ENCODE measurements around the gene NSDHL.
"Not testable (repeated sequence)": the region's sequence is repeated elsewhere in the genome, so short reads cannot be mapped to it uniquely, and the experiment has no call there.

NSDHL gene

DNA sequence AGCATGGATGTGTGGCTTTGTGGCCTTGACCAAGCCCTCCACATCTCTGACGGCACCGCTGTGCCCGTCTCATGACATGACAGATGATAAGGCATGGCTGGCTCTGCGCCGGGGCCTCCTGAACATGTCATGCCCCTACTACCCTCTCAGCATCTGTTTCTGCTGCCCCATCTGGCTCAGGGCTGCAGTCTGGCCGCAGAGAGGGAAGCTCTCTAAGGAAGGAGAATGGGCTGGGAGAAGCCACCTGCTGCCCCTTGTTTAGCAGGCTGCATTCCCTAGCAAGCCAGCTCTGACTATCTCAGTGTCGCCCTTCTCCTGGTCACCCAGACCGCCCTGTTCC is 74.2 kb downstream of the NSDHL start:
- H3K36me3 ChIP-seq (replicated peaks) = no peaks in the 10 kb centered on the region
- DNase-seq = no peak
- TF ChIP-seq, protein P1, sequence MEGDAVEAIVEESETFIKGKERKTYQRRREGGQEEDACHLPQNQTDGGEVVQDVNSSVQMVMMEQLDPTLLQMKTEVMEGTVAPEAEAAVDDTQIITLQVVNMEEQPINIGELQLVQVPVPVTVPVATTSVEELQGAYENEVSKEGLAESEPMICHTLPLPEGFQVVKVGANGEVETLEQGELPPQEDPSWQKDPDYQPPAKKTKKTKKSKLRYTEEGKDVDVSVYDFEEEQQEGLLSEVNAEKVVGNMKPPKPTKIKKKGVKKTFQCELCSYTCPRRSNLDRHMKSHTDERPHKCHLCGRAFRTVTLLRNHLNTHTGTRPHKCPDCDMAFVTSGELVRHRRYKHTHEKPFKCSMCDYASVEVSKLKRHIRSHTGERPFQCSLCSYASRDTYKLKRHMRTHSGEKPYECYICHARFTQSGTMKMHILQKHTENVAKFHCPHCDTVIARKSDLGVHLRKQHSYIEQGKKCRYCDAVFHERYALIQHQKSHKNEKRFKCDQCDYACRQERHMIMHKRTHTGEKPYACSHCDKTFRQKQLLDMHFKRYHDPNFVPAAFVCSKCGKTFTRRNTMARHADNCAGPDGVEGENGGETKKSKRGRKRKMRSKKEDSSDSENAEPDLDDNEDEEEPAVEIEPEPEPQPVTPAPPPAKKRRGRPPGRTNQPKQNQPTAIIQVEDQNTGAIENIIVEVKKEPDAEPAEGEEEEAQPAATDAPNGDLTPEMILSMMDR (IDR thresholded peaks at IDR 0.05; ENCODE audit: low read depth, low read length, missing control alignments) = no peak
- H3K4me3 ChIP-seq (ENCODE audit: low read depth, low read length) = no peak overlapping the region
- in situ Hi-C loops (cut with HindIII; ENCODE audit: low pct_ligation_motif_present, low sequenced_read_pairs) = no loop called here
- no peaks in the 10 kb centered on the region for H3K27me3 ChIP-seq (replicated peaks)
- no peak overlapping the region for H3K27ac ChIP-seq

DNA sequence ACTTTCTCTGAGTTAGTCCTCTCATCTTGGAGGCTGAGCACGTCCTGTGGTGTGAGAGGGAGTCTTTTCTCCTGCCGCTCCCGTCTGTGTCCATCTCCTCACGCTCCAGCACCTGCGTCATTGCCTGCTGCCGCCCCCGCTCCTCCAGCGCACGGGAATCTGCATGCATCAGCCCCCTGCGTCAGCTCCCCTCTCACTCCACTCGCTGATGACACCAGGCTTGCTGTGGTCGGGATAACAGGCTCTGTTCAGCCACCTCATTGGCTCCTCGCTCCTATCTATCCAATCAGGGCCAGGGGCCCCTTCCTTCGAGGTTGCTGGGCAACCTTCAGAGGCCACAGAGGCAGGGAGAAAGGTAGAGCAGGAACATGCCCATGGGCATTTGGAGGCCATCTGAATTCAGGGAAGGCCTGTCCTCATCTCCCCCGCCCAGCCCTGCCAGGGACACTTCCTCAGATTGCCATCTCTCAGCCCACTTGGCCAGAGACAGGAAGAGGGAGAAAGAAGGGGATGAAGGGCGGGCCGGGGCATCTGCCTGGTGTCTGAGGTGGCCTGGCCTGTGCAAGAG is 76.3 kb downstream of the NSDHL start:
- Histone ChIP-seq H3K27ac (peak overlapping the region; percentile 19), H3K4me3 (ENCODE audit: low read depth, low read length) (no peak overlapping the region), H3K27me3 (replicated peaks) (no peaks in the 10 kb centered on the region), H3K36me3 (replicated peaks) (no peaks in the 10 kb centered on the region)
- peak; percentile 81 for DNase-seq
- TF ChIP-seq, protein P1 (IDR thresholded peaks at IDR 0.05; ENCODE audit: low read depth, low read length, missing control alignments) = no peak
- in situ Hi-C loops (cut with HindIII; ENCODE audit: low pct_ligation_motif_present, low sequenced_read_pairs) = no loop called here

DNA sequence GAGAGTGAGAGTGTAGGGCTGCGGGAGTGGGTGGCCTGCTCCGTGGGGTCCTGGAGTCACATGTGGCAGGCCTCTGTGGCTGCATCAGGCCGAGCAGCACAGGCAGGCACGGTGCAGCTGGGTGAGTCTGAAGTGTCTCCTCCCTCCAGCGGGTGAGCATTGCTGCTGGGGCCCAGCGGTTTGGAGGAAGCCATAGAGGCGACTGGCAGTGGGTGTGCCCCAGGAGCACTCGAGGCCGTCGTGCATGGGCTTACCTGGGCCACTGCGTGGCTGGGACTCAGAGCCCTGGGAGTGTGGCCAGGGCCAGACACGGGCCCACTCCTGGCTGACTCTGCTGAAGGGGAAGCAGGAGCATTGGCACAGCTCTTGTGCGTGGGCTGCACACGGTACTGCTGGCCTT is 77.6 kb downstream of the NSDHL start:
- Histone ChIP-seq H3K36me3 (replicated peaks) (no peaks in the 10 kb centered on the region), H3K27me3 (replicated peaks) (no peaks in the 10 kb centered on the region), H3K27ac (no peak overlapping the region), H3K4me3 (ENCODE audit: low read depth, low read length) (no peak overlapping the region)
- no peak for DNase-seq
- TF ChIP-seq, protein P1 (IDR thresholded peaks at IDR 0.05; ENCODE audit: low read depth, low read length, missing control alignments) = no peak
- in situ Hi-C loops (cut with HindIII; ENCODE audit: low pct_ligation_motif_present, low sequenced_read_pairs) = no loop called here

DNA sequence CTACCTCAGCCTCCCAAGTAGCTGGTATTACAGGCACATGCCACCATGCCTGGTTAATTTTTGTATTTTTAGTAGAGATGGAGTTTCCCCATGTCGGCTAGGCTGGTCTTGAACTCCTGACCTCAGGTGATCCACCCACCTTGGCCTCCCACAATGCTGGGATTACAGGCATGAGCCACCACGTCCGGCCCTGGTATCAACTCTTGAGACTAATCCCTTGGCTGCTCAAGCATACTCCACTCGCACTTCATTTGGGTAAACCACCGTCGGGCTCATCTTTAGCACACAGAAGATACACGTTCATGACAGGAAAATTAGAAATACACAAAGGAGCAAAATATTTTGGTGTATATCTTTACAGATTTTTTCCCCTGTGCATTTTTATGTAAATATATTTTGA is 79.2 kb downstream of the NSDHL start:
- H3K27me3 ChIP-seq (replicated peaks); H3K36me3 ChIP-seq (replicated peaks); DNase-seq; H3K4me3 ChIP-seq (ENCODE audit: low read depth, low read length); in situ Hi-C loops (cut with HindIII; ENCODE audit: low pct_ligation_motif_present, low sequenced_read_pairs); H3K27ac ChIP-seq: not testable (repeated sequence)

DNA sequence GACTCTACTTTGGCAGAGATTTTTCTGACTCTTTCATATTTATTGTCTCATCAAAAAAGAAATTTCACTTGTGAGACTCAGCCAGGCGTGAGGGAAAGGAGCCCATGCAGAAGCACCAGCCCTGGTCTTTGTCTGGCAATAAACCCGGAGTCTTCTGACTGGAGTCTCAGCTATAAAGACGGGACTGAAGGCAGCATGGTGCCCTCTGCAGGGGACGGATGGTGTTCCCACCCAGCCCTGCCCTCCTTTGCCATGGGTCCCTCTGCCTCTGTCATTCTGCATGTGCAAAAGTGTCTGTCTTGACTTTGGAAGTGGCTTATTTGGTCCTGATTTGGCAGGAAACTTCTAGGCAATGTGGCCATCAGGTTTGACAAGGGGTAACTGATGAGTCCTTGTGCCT is 81.2 kb downstream of the NSDHL start:
- no peaks in the 10 kb centered on the region for H3K36me3 ChIP-seq (replicated peaks)
- no peak overlapping the region for H3K27ac ChIP-seq
- TF ChIP-seq, protein P1 (IDR thresholded peaks at IDR 0.05; ENCODE audit: low read depth, low read length, missing control alignments) = peak; percentile 29
- in situ Hi-C loops (cut with HindIII; ENCODE audit: low pct_ligation_motif_present, low sequenced_read_pairs) = no loop called here
- H3K4me3 ChIP-seq (ENCODE audit: low read depth, low read length) = no peak overlapping the region
- no peak for DNase-seq
- H3K27me3 ChIP-seq (replicated peaks) = no peaks in the 10 kb centered on the region

DNA sequence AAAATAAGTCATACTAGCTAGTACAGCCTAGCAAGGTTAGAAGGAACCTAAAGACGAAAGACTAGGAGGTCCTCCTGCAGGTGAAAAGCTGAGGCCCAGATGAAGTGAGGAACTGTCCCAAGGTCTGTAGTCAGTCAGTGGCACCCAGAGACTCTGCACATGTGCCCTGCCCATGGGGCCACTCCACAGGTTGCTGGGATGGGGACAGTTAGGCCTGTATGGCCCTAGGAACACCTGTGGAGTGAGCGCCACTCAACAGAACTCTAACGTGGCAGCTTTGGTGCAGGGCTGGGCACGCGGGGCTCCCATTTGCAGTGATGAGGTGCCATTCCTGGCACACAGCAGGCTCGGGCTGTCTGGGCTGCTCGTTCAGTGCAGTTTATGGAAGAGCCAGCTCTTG is 81.8 kb downstream of the NSDHL start:
- H3K27ac ChIP-seq = no peak overlapping the region
- H3K27me3 ChIP-seq (replicated peaks) = no peaks in the 10 kb centered on the region
- TF ChIP-seq, protein P1 (IDR thresholded peaks at IDR 0.05; ENCODE audit: low read depth, low read length, missing control alignments) = no peak
- in situ Hi-C loops (cut with HindIII; ENCODE audit: low pct_ligation_motif_present, low sequenced_read_pairs) = no loop called here
- no peaks in the 10 kb centered on the region for H3K36me3 ChIP-seq (replicated peaks)
- no peak for DNase-seq
- no peak overlapping the region for H3K4me3 ChIP-seq (ENCODE audit: low read depth, low read length)

All from brain microvascular endothelial cell (primary cell).